ENCODE data around the gene FXYD3. TPM values are rescaled to one million over a fixed set of nuclear protein-coding genes. Genes with fewer than 3 reads are reported as not detected.

FXYD3 gene
- polyA plus RNA-seq, 1 donor from 2014 or later: not detected

DNA sequence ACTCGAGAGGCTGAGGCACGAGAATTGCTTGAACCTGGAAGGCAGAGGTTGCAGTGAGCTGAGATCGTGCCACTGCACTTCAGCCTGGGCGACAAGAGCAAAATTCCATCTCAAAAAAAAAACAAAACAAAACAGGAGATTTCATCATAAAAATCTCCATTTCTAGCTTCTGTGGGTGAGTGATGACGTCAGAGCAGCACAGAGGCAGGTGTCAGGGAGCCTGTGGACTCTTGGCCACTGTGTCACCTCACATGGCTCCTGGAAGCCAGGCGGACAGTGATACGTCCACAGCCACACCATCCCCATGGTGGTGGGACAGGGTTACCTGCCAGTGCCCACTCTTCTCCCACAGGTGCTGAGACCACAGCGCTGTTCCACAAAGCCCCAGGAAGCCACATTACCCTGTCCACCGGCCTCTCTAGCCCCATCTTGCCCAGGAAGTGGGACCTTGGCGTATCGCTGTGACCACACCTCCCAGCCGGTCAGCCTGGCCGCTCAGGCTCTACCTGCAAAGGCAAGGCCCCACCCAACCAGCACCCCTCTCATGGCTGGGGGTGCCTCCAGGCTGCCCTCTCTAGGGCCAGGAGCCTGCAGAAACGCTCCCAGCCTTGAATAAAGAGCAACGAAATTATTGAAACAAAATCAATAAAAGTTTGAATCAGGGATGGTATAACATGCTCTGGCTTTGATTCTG is 2.5 kb upstream of the FXYD3 start:
- Histone ChIP-seq H3K4me3 (ENCODE audit: low read length) (no peak overlapping the region), H3F3A (ENCODE audit: insufficient read depth, low read length, poor library complexity, severe bottlenecking) (no peaks in the 10 kb centered on the region), H3K9me3 (ENCODE audit: low read length) (no peaks in the 10 kb centered on the region), H4K20me1 (ENCODE audit: insufficient read depth) (no peaks in the 10 kb centered on the region), H3K4me2 (ENCODE audit: low read length) (no peak overlapping the region), H3K36me3 (ENCODE audit: insufficient read depth, low read length) (no peaks in the 10 kb centered on the region), H3K9ac (ENCODE audit: low read length) (no peak overlapping the region), H3K27me3 (ENCODE audit: insufficient read depth, low read depth, low read length) (no peaks in the 10 kb centered on the region), H3K27ac (ENCODE audit: low read length) (no peak overlapping the region), H2AFZ (ENCODE audit: low read depth, low read length) (no peak overlapping the region), H3K79me2 (replicated peaks; ENCODE audit: insufficient read depth, low read length) (no peaks in the 10 kb centered on the region), H3K9me2 (ENCODE audit: insufficient read depth, low read length) (no peaks in the 10 kb centered on the region)
- TF ChIP-seq EP300 (conservative IDR thresholded peaks at IDR 0.05; ENCODE audit: poor library complexity, severe bottlenecking): no peak
- TF ChIP-seq RAD21 (conservative IDR thresholded peaks at IDR 0.05): no peak
- TF ChIP-seq, protein P1, sequence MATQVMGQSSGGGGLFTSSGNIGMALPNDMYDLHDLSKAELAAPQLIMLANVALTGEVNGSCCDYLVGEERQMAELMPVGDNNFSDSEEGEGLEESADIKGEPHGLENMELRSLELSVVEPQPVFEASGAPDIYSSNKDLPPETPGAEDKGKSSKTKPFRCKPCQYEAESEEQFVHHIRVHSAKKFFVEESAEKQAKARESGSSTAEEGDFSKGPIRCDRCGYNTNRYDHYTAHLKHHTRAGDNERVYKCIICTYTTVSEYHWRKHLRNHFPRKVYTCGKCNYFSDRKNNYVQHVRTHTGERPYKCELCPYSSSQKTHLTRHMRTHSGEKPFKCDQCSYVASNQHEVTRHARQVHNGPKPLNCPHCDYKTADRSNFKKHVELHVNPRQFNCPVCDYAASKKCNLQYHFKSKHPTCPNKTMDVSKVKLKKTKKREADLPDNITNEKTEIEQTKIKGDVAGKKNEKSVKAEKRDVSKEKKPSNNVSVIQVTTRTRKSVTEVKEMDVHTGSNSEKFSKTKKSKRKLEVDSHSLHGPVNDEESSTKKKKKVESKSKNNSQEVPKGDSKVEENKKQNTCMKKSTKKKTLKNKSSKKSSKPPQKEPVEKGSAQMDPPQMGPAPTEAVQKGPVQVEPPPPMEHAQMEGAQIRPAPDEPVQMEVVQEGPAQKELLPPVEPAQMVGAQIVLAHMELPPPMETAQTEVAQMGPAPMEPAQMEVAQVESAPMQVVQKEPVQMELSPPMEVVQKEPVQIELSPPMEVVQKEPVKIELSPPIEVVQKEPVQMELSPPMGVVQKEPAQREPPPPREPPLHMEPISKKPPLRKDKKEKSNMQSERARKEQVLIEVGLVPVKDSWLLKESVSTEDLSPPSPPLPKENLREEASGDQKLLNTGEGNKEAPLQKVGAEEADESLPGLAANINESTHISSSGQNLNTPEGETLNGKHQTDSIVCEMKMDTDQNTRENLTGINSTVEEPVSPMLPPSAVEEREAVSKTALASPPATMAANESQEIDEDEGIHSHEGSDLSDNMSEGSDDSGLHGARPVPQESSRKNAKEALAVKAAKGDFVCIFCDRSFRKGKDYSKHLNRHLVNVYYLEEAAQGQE (IDR thresholded peaks at IDR 0.05; ENCODE audit: borderline replicate concordance): no peak
- no peak for TF ChIP-seq MXI1 (conservative IDR thresholded peaks at IDR 0.05; ENCODE audit: poor library complexity, severe bottlenecking)

DNA sequence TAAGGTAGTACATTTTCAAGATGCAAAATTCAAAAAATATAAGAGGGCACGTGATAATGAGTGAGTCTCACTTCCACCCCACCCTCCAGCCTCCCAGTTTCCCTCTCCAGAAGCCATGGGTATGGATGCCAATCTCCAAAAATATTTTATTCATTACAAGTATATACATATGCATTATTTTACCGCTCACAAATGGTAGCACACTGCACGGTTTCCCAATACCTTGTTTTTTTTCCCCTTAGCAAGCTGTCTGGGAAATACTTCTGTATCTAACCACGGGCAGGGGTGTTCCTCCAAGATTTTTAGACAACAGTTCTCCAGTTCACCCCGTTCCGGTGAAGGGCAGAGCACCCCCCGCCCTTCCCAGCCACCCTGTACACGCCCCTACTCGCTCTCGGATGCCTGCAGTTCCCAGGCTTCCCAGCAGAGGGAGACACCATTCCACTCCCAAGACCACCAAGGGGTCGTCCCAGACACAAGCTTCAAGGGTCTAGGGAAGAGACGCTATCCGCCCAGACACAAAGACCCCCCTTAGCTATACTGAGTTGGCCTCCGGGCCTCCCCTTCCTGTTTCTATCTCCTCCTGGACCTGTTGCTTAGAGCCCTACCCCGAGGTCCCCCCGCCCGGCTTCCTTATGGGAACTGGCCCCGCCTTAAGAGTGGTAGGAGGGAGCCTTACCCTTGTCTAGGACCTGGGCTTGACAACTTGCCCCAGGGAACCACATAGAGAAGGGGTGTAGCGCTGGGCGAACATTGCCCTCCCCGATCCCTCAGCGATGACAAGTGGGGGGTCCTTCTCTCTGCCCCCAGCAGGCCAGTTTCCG is 1.1 kb upstream of the FXYD3 start:
- Histone ChIP-seq H3K36me3 (ENCODE audit: insufficient read depth, low read length) (no peaks in the 10 kb centered on the region), H3K9ac (ENCODE audit: low read length) (no peak overlapping the region), H3K4me3 (ENCODE audit: low read length) (no peak overlapping the region), H4K20me1 (ENCODE audit: insufficient read depth) (no peaks in the 10 kb centered on the region), H3K27ac (ENCODE audit: low read length) (no peak overlapping the region), H3K79me2 (replicated peaks; ENCODE audit: insufficient read depth, low read length) (no peaks in the 10 kb centered on the region), H3K9me3 (ENCODE audit: low read length) (no peaks in the 10 kb centered on the region), H3K9me2 (ENCODE audit: insufficient read depth, low read length) (no peaks in the 10 kb centered on the region), H3K4me2 (ENCODE audit: low read length) (no peak overlapping the region), H3F3A (ENCODE audit: insufficient read depth, low read length, poor library complexity, severe bottlenecking) (no peaks in the 10 kb centered on the region), H3K27me3 (ENCODE audit: insufficient read depth, low read depth, low read length) (no peaks in the 10 kb centered on the region), H2AFZ (ENCODE audit: low read depth, low read length) (peak overlapping the region; percentile 28)
- TF ChIP-seq EP300 (conservative IDR thresholded peaks at IDR 0.05; ENCODE audit: poor library complexity, severe bottlenecking) (no peak), EZH2 (IDR thresholded peaks at IDR 0.05; ENCODE audit: borderline replicate concordance, insufficient read depth, low read length, poor library complexity, severe bottlenecking) (no peak), TAF1 (IDR thresholded peaks at IDR 0.05; ENCODE audit: low read depth) (no peak), SMC3 (conservative IDR thresholded peaks at IDR 0.05; ENCODE audit: poor library complexity) (peak; percentile 60), MXI1 (conservative IDR thresholded peaks at IDR 0.05; ENCODE audit: poor library complexity, severe bottlenecking) (no peak), RAD21 (conservative IDR thresholded peaks at IDR 0.05) (peak; percentile 66), POLR2AphosphoS5 (IDR thresholded peaks at IDR 0.05) (no peak)
- TF ChIP-seq, protein P1 (IDR thresholded peaks at IDR 0.05; ENCODE audit: borderline replicate concordance): no peak
- TF ChIP-seq, protein P2, sequence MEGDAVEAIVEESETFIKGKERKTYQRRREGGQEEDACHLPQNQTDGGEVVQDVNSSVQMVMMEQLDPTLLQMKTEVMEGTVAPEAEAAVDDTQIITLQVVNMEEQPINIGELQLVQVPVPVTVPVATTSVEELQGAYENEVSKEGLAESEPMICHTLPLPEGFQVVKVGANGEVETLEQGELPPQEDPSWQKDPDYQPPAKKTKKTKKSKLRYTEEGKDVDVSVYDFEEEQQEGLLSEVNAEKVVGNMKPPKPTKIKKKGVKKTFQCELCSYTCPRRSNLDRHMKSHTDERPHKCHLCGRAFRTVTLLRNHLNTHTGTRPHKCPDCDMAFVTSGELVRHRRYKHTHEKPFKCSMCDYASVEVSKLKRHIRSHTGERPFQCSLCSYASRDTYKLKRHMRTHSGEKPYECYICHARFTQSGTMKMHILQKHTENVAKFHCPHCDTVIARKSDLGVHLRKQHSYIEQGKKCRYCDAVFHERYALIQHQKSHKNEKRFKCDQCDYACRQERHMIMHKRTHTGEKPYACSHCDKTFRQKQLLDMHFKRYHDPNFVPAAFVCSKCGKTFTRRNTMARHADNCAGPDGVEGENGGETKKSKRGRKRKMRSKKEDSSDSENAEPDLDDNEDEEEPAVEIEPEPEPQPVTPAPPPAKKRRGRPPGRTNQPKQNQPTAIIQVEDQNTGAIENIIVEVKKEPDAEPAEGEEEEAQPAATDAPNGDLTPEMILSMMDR (IDR thresholded peaks at IDR 0.05; ENCODE audit: poor library complexity, severe bottlenecking): peak; percentile 74
